HG03575 (cell line): ENCODE data around the gene PARD6B.
"Not testable (repeated sequence)": the region's sequence is repeated elsewhere in the genome, so short reads cannot be mapped to it uniquely, and the experiment has no call there.

Source experiments
- ATAC-seq: cut with Tn5 transposase; IDR thresholded peaks from one replicate; pipeline ENCODE4 v1.9.1; 2021; ENCODE audit not compliant: unreplicated experiment, insufficient number of reproducible peaks, low FRiP score; ENCODE audit errors: extremely low read depth

The PARD6B gene

DNA sequence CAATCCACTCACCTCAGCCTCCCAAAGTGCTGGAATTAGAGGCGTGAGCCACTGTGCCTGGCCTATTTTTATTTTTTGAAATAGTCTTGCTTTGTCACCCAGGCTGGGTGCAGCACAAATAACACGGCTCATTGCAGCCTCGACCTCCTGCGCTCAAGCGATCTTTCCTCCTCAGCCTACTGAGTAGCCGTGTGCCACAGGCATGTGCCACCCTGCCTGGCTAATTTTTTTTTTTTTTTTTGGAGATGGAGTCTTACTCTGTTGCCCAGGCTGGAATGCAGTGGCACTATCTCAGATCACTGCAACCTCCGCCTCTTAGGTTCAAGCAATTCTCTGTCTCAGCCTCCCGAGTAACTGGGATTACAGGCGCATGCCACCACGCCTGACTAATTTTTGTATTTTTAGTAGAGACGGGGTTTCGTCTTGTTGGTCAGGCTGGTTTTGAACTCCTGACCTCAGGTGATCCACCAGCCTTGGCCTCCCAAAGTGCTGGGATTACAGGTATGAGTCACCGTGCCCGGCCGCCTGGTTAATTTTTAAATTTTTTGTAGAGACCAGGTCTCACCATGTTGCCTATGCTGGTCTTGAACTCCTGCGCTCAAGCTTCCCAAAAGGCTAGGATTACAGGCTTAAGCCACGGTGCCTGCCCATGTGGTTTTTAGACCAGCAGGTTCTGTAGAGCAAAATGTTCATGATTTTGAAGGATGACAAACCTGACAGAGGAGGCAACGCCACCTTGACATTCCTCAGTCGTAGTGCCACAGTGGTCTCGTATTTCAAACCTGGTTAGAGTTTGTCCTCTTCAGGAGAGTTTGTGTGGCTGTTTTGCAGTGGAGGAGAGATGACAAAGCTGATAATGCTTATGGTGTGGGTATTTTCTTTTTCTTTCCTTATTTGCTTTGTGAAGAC, 32.4 kb downstream of the PARD6B start:
- not testable (repeated sequence) for ATAC-seq

DNA sequence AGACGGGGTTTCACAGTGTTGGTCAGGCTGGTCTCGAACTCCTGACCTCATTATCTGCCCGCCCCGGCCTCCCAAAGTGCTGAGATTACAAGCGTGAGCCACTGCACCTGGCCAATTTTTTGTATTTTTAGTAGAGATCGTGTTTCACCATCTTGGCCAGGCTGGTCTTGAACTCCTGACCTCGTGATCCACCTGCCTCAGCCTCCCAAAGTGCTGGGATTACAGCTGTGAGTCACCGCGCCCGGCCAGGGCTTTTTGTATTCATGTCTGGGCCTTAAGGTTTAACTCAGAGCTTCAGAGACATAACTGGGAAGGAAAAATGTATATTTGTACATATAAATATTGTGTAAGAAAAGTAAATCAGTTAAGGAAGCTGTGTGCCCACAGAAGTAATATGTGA, 33.9 kb downstream of the PARD6B start:
- not testable (repeated sequence) for ATAC-seq

GRCh38 chr20:50765674-50766073, 34.3 kb downstream of the PARD6B start:
- ATAC-seq: no peak

DNA sequence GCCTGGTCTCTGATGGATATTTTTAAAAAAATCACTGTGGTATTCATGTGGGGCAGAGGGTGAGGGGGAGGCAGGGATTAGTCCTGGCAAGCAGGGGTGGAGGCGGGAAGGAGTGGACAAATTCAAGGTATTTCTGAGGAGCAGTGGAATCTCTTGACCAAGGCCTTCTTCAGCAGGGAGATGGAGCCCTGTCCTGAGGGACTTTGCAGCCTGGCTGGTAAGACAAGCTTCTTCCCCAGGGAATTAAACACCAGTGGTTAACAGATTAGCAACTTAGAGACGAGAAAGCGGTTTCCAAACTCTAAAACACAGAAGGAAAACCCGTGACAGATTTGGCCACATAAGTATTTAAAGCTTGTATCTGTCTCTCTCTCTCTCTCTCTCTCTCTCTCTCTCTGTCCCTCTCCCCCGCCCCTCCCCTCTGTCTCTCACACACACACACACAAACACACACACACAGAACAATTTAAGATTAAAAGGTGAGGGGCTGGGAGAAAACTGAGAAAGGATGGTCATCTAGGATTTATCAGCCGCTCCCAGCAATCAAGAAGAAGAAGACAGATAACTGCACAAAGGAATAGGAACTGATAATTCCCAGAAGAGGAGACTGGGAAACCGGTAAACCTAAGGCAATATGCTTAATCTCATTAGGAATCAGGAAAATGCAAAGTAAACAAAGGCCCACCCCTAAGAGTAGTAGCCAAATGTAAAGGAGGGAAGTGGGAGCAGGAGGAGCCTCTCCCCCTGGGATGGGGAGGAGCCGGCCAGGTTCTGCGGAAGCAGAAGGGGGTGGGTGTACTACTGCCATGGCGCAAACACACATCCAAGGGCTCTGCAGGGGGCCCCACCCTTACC, 35.8 kb downstream of the PARD6B start:
- not testable (repeated sequence) for ATAC-seq

- not testable (repeated sequence) for ATAC-seq
These were observed 37.6 kb downstream of the PARD6B start for GRCh38 chr20:50768991-50769390.

- not testable (repeated sequence) for ATAC-seq
These were observed 38.2 kb downstream of the PARD6B start for GRCh38 chr20:50769551-50770085.

- ATAC-seq: not testable (repeated sequence)
These were observed 40.2 kb downstream of the PARD6B start for GRCh38 chr20:50771419-50772080.

DNA sequence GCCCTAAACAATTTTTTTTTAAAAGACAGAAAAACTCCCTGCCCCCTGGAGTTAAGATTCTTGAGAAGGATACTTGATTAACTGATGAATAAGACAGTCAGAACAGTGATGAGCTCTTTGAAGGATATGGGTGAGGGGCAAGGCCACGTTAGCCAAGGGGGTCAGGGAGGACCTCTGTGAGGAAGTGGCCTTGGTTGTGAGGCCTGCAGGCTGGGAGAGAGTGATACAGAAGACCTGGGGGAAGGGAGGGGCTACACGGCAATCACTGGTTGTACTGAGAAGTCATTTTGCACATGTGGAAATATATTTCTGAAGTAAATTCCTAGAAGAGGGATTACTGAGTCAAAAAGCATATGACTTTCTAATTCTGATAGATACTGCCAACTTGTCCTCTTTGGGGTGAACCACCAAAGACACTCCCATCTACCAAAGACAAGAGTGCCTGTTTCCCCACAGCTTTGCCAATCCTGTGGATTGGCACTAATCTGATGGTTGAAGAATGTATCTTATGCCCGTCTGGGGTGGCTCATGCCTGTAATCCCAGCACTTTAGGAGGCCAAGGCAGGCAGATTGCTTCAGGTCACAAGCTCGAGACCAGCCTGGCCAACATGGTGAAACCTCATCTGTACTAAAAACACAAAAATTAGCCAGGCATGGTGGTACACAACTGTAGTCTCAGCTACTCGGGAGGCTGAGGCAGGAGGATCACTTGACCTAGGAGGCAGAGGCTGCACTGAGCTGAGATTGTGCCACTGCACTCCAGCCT, 41.2 kb downstream of the PARD6B start:
- no peak for ATAC-seq

DNA sequence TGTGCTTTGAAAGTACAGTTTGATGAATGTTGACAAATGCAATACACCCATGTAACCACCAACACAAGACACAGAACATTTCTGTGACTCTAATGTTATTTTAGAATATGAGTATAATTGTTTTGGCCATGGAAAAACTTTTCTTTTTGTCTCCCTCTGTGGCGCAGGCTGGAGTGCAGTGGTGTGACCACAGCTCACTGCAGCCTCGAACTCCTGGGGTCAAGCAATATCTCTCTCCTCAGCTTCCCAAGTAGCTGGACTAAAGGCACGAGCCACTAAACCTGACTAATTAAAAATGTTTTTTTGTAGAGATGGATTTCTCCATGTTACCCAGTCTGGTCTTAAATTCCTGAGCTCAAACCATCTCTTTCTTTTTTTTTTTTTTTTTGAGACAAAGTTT, 43.1 kb downstream of the PARD6B start:
- no peak for ATAC-seq

GRCh38 chr20:50776122-50776817, 44.9 kb downstream of the PARD6B start:
- ATAC-seq: no peak

DNA sequence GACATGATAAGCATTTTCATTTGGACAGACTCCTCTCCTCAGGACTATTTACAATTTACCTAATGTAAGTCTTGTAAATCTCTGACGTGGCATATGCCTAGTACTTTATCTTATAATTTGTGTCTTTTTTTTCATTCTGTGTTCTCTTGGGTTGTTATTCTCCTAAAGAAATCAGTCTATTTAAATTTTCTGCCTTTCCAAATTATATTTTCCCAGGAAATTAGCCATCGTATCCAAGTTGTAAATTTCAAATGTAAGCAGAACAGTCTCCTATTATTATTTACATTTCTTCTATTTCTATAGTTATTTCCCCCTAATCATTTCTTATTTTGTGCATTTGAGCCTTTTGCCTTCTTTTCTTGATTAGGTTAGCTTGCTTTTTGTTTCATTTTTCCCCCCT, 46.0 kb downstream of the PARD6B start:
- ATAC-seq: no peak

DNA sequence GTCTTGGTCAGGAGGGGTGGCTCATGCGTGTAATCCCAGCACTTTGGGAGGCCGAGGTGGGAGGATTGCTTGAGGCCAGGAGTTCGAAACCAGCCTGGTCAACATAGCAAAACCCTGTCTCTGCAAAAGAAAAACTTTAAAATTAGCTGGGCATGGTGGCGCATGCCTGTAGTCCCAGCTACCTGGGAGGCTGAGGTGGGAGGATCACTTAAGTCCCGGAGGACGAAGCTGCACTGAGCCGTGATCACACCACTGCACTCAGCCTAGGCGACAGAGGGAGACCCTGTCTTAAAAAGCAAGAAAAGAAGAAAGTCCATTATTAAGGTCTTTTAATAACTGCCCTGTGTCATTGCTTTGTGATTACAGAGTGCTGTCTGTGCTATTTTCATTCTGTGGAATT, 47.6 kb downstream of the PARD6B start:
- ATAC-seq: not testable (repeated sequence)

DNA sequence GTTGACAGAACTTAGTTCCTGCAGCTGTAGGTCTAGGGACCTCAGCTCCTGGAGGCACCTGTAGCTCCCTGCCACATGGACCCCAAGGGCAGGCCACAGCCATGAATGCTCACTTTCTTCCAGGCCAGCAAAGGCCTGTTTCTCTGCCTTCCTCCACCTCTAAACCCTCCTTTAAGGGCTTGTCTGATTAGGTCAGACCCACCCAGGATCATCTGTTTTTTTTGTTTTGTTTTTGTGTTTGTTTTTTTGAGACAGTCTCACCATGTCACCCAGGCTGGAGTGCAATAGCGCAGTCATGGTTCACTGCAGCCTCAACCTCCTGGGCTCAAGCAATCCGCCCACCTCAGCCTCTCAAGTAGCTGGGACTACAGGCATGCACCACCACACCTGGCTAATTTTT, 52.0 kb downstream of the PARD6B start:
- no peak for ATAC-seq

DNA sequence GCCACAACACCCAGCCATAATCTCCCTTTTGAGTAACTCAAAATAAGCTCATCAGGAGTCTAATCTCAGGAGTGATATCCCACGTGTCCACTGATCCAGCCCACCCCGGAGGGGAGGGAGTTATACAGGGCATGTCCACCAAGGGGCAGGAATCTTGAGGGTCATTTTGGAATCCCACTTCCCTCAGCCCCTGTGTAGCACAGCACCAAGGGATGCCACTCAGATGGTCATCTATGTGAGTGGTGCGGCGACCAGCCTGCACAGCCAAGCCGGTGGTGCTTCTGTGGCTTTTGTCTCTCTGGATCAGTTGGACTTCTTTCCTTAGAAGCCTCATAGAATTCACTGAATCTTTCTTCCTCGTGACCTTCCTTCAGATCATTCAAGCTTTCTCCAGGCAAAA, 52.5 kb downstream of the PARD6B start:
- no peak for ATAC-seq

GRCh38 chr20:50784464-50784863, 53.1 kb downstream of the PARD6B start:
- no peak for ATAC-seq

DNA sequence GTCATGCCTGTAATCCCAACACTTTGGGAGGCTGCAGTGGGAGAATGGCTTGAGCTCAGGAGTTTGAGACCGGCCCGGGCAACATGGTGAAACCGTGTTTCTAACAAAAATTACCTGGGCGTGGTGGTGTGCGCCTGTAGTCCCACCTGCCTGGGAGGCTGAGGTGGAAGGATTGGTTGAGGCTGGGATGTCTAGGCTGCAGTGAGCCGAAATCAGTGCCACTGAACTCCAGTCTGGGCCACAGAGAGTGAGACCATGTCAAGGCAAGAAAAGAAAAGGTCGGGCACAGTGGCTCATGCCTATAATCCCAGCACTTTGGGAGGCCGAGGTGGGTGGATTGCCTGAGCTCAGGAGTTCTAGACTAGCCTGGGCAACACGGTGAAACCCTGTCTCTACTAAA, 55.3 kb downstream of the PARD6B start:
- no peak for ATAC-seq

DNA sequence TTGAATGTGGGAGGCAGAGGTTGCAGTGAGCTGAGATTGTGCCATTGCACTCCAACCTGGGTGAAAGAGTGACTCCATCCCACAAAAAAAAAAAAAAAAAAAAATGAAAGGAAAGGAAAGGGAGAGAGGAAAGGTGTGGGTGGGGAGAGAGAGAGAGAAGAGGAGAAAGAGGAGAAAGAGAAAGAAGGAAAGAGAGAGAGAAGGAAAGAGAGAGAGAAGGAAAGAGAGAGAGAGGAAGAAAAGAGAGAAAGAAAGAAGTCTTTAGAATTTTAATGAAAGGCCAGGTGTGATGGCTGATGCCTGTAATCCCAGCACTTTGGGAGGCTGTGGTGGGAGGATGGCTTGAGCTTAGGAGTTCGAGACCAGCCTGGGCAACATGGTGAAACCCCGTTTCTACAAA, 55.8 kb downstream of the PARD6B start:
- no peak for ATAC-seq
